BJ (cell line): Measurements from ENCODE around the gene PRKCZ. TPM values are rescaled to one million over a fixed set of nuclear protein-coding genes. Genes with fewer than 3 reads are reported as not detected.

ENCODE experiments used
- CTCF ChIA-PET: fragments of 350-600 bp; formaldehyde crosslinking; extraction: SDS; loops from one replicate; lab custom pipeline; 2021; ENCODE audit warnings: antibody characterized with exemption, inconsistent platforms; lab: Yijun Ruan, JAX
- POLR2A ChIA-PET: fragments of 300-600 bp; sonication (Branson Sonifier 250); formaldehyde crosslinking; extraction: SDS; loops from one replicate; lab custom pipeline; 2021; ENCODE audit warnings: antibody characterized with exemption; lab: Charles Lee
- DNase-seq: peaks from one replicate; pipeline ENCODE4 v3.0.0-alpha.2; 2011; ENCODE audit warnings: low read depth
- H3K27me3 ChIP-seq: 2 replicates; pipeline ENCODE4 v1.6.0; 2011; ENCODE audit warnings: low read length; ENCODE audit not compliant: control insufficient read depth, insufficient read depth
- H3K36me3 ChIP-seq: 2 replicates; pipeline ENCODE4 v1.5.1; 2011; ENCODE audit warnings: low read length; ENCODE audit not compliant: control insufficient read depth, insufficient read depth
- H3K4me3 ChIP-seq: 2 replicates; pipeline ENCODE4 v1.5.1; 2011; ENCODE audit warnings: low read depth, mild to moderate bottlenecking, control low read depth, low read length
- polyA plus RNA-seq: library from polyadenylated mRNA; depleted of rRNA; stranded (reverse); fragments of >200 nt; gene quantifications from 2 replicates; pipeline ENCODE4 v1.2.3, GENCODE V29; 2011
- TF ChIP-seq, protein P1 (sequence below): IDR thresholded peaks from 2 replicates; pipeline ENCODE4 v1.5.1; 2011; ENCODE audit warnings: low read depth, mild to moderate bottlenecking, control low read depth, inconsistent platforms, low read length, moderate library complexity; ENCODE audit not compliant: insufficient read depth

PRKCZ gene
- polyA plus RNA-seq, 1 experiment: 2.3 TPM

DNA sequence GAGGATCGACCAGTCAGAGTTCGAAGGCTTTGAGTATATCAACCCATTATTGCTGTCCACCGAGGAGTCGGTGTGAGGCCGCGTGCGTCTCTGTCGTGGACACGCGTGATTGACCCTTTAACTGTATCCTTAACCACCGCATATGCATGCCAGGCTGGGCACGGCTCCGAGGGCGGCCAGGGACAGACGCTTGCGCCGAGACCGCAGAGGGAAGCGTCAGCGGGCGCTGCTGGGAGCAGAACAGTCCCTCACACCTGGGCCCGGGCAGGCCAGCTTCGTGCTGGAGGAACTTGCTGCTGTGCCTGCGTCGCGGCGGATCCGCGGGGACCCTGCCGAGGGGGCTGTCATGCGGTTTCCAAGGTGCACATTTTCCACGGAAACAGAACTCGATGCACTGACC lies 134.7 kb downstream of the PRKCZ start:
- H3K4me3 ChIP-seq: no peak overlapping the region
- TF ChIP-seq, protein P1, sequence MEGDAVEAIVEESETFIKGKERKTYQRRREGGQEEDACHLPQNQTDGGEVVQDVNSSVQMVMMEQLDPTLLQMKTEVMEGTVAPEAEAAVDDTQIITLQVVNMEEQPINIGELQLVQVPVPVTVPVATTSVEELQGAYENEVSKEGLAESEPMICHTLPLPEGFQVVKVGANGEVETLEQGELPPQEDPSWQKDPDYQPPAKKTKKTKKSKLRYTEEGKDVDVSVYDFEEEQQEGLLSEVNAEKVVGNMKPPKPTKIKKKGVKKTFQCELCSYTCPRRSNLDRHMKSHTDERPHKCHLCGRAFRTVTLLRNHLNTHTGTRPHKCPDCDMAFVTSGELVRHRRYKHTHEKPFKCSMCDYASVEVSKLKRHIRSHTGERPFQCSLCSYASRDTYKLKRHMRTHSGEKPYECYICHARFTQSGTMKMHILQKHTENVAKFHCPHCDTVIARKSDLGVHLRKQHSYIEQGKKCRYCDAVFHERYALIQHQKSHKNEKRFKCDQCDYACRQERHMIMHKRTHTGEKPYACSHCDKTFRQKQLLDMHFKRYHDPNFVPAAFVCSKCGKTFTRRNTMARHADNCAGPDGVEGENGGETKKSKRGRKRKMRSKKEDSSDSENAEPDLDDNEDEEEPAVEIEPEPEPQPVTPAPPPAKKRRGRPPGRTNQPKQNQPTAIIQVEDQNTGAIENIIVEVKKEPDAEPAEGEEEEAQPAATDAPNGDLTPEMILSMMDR: no peak
- CTCF ChIA-PET: no interaction called here
- POLR2A ChIA-PET: no interaction called here
- DNase-seq: no peak
- no peaks in the 10 kb centered on the region for H3K27me3 ChIP-seq
- H3K36me3 ChIP-seq: peaks cover 4% of the 10 kb centered on the region

DNA sequence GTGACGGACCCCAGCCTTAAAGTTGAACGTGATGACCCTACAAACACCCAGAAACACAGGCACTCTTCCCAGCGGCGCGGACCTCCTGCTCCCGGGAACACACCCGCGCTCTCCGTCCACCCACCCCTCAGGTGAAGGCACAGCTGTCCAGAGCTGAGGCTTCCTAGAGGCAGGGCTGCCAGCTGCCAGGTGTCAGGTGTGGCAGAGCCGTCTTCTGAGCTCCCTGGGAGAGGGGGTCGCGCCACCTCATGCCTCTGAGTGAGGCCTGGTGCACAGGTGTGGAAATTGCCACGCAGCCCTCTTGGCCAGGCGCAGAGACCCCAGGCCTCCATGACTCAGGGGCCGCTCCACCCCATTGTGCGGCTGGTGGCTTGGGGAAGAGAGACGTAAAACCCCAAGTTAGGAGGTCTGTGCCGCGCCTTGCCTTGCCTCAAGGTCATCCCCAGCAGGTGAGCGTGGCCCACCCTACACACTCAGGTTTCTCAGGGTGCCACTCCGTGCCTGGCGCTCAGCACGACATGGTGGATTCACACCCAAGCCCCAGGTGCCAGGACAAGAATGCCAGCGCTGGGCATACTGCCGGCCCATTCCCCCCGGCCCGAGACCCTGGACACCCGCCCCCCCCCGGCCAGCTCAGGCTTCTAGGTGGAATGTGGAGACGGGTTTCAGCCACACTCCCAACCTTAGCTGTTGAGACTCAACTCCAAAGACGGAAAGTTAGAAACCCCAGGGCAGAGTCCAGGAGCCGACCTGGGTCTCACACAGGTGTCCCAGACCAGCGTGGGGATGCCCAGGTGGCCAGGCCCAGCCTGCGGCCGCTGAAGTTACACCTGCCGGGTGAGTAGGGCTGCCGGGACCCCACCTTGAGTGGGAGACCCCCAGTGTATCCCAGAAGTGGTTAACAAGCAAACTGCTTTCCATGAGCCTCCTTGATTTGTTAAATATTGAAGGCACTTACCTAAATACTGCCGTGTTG lies 136.0 kb downstream of the PRKCZ start:
- Histone ChIP-seq H3K4me3 (no peak overlapping the region), H3K36me3 (peaks cover 5% of the 10 kb centered on the region), H3K27me3 (no peaks in the 10 kb centered on the region)
- DNase-seq: no peak
- ChIA-PET POLR2A (no interaction called here), CTCF (interaction anchor here (1.0 kb wide), 1 partner anchor 58 kb away, joined by 3 read pairs; no protein-coding TSS in a partner anchor)
- TF ChIP-seq, protein P1: no peak

DNA sequence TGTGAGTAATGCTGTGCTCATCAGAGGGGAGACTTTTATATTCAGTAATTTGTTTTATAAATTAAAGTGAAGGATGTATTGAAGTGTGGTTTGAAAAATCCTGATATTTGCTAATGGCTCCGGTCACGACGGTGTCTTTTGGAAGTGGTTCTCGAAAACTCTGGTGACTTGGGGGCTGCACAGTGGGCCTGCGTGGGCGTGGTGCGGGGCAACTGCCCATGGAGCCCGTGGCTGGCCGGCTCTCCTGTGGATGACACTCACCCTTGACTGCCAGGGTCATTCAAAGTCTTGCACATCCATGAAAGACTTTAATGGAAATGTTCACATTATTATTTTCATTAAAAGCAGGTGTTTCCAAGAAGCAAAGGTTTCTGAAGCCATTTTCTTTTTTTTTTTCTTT lies 136.7 kb downstream of the PRKCZ start:
- Histone ChIP-seq H3K36me3 (peaks cover 5% of the 10 kb centered on the region), H3K4me3 (no peak overlapping the region), H3K27me3 (no peaks in the 10 kb centered on the region)
- DNase-seq: no peak
- ChIA-PET CTCF (interaction anchor here (5.0 kb wide), 1 partner anchor 13 kb away, joined by 50 read pairs; no protein-coding TSS in a partner anchor), POLR2A (no interaction called here)
- TF ChIP-seq, protein P1: no peak

DNA sequence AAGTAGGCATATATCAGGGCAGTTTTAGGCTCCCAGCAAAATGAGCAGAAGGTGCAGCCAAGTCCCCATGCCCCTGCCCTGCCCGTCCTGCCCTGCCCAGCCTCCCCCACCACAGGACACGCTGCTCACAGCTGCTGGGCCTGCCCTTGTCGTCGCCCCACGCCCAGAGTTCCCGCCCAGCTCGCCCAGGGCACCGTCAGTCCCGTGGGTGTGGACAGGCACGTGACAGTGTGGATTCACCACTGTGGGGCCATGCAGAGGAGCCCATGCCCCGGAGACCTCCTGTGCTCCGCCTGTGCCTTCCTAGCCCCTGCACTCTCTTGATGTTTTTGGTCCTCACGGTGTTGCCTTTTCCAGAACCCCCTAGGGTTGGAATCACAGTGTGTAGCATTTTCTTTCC lies 137.4 kb downstream of the PRKCZ start:
- Histone ChIP-seq H3K27me3 (no peaks in the 10 kb centered on the region), H3K4me3 (no peak overlapping the region), H3K36me3 (peaks cover 5% of the 10 kb centered on the region)
- ChIA-PET POLR2A (no interaction called here), CTCF (interaction anchor here (1.0 to 5.0 kb wide), 3 partner anchors 13 to 48 kb away, joined by 3 to 50 read pairs (median 16); no protein-coding TSS in a partner anchor)
- DNase-seq: no peak
- TF ChIP-seq, protein P1: no peak

- no peak for DNase-seq
- TF ChIP-seq, protein P1: no peak
- Histone ChIP-seq H3K27me3 (no peaks in the 10 kb centered on the region), H3K36me3 (peaks cover 5% of the 10 kb centered on the region), H3K4me3 (no peak overlapping the region)
- CTCF ChIA-PET: interaction anchor here (1.0 to 13.2 kb wide), 4 partner anchors 14 to 192 kb away, joined by 3 to 328 read pairs (median 33); no protein-coding TSS in a partner anchor
- POLR2A ChIA-PET: no interaction called here
These were observed 138.1 kb downstream of the PRKCZ start for GRCh38 chr1:2188336-2188735.
